Fibroblast of upper back skin (primary cell): ENCODE measurements around the gene ETV2.
A peak's percentile ranks its signal among the peaks of the same experiment; 100 is the strongest.
"Not testable (repeated sequence)": the region's sequence is repeated elsewhere in the genome, so short reads cannot be mapped to it uniquely, and the experiment has no call there.

Experiments
- DNase-seq: peaks from one replicate; pipeline ENCODE4 v3.0.0-alpha.2; 2013

The ETV2 gene, protein sequence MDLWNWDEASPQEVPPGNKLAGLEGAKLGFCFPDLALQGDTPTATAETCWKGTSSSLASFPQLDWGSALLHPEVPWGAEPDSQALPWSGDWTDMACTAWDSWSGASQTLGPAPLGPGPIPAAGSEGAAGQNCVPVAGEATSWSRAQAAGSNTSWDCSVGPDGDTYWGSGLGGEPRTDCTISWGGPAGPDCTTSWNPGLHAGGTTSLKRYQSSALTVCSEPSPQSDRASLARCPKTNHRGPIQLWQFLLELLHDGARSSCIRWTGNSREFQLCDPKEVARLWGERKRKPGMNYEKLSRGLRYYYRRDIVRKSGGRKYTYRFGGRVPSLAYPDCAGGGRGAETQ

DNA sequence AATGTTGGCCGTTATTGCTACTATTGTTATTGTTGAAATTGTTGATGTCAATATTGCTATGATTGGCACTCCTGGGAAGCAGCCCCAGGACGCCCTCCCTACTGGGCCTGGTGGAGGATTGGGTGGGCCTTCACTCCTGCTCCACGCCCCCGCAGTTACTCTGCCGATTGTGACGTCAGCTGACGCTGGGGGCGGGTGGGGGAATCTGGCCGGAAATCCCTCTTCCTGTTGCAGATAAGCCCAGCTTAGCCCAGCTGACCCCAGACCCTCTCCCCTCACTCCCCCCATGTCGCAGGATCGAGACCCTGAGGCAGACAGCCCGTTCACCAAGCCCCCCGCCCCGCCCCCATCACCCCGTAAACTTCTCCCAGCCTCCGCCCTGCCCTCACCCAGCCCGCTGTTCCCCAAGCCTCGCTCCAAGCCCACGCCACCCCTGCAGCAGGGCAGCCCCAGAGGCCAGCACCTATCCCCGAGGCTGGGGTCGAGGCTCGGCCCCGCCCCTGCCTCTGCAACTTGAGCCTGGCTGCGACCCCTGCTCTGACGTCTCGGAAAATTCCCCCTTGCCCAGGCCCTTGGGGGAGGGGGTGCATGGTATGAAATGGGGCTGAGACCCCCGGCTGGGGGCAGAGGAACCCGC is at the start of gene ETV2:
Gene ETV2 (plus strand): TSS at position 231 of the 637 bp plus-strand sequence. CDS start 716 bp downstream, outside the sequence.
- DNase-seq = peak; percentile 25

GRCh38 chr19:35592226-35592625 is 49.3 kb upstream of the ETV2 start:
- peak; percentile 11 for DNase-seq

- DNase-seq = not testable (repeated sequence)
Observed at GRCh38 chr19:35595026-35595425, 46.5 kb upstream of the ETV2 start.

GRCh38 chr19:35595928-35596327 is 45.6 kb upstream of the ETV2 start:
- no peak for DNase-seq

GRCh38 chr19:35596366-35596999 is 45.1 kb upstream of the ETV2 start:
- no peak for DNase-seq

- no peak for DNase-seq
Observed at GRCh38 chr19:35601971-35602370, 39.6 kb upstream of the ETV2 start.

DNA sequence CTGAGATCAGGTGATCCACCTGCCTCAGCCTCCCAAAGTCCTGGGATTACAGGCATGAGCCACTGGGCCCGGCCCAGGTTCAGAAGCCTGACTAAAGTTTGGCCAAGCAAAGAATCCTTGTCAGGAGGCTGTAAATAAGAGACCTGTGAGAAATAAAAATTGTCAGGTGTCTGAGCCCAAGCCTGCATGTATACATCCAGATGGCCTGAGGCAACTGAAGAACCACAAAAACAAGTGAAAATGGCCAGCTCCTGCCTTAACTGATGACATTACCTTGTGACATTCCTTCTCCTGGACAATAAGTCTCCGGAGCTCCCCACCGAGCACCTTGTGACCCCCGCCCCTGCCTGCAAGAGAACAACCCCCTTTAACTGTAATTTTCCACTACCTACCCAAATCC is 37.1 kb upstream of the ETV2 start:
- DNase-seq = not testable (repeated sequence)

DNA sequence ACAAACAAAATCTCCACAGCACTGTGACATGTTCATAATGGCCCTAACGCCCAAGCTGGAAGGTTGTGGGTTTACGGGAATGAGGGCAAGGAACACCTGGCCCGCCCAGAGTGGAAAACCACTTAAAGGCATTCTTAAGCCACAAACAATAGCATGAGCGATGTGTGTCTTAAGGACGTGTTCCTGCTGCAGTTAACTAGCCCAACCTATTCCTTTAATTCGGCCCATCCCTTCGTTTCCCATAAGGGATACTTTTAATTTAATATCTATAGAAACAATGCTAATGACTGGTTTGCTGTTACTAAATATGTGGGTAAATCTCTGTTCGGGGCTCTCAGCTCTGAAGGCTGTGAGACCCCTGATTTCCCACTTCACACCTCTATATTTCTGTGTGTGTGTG is 34.4 kb upstream of the ETV2 start:
- DNase-seq = not testable (repeated sequence)

DNA sequence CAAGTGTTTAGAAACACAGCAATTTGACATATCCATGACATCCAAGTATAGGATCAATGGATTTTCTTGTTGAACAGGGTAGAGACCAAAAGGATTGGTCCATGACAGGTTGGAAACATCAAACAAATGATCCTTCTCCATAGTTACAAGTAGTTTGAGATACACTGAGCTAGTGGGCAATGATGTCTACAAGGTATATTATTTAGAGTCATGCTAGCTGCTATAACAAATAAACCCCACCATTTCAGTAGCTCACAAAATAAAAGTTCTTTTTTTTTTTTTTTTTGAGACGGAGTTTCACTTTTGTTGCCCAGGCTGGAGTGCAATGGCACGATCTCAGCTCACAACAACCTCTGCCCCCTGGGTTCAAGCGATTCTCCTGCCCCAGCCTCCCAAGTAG is 33.9 kb upstream of the ETV2 start:
- DNase-seq = no peak

DNA sequence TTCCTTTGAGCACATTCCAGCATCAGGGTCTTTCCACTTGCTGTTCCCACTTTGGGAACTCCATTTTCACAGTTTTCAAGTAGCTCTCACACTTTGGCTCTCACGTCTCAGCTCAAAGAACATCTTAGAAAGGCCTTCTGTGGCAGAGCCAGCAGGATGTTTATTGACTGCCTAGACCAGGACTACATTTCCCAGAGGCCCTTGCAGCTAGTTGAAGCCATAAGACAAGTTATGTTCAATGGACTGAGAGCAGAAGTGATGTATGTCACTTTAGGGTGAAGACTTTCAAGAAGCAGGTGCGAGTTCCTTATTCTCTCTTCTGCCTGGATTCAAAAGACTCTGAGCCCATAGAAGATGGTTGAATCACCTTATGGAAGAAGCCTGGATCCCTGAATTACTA is 33.3 kb upstream of the ETV2 start:
- no peak for DNase-seq

GRCh38 chr19:35609851-35610353 is 31.6 kb upstream of the ETV2 start:
- no peak for DNase-seq

- DNase-seq = no peak
Observed at GRCh38 chr19:35612224-35612558, 29.4 kb upstream of the ETV2 start.

DNA sequence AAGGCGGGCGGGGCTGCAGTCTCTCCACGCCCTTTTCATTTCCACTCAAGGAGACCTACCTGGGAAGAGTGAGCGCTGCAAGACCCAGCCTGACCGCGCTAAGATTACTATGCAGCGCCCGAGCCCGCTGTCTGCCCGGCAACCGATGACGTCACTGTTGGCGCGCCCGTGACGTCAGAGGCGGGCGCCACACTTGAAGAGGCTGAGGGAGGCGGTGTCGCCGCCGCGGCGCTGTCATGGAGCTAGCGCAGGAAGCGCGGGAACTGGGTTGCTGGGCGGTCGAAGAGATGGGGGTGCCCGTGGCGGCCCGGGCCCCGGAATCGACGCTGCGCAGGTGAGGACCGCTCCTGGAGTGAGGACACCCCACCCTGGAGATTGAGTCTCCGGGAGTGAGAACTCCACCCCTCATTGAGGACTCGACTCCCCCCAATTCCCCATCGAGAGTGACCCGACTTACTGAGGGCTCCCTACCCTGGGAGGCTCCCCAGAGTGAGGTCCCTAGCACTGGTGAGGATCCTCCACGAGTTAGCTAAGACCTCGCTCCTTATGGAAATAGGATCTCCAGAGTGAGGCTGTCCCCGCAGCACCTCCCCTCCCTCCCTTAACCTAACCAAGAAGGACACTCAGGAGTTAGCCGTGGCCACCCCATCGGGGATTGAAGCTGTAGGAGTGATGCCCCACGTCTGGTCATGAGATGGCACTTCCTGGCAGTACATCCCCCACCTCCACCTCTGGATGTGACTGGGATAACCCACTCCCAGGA is 28.8 kb upstream of the ETV2 start, which contains the start of gene HAUS5:
Gene HAUS5 (plus strand): TSS at position 177 of the 763 bp plus-strand sequence. CDS start 60 bp downstream, at position 237.
- DNase-seq = peak; percentile 89

GRCh38 chr19:35613574-35613973 is 28.0 kb upstream of the ETV2 start:
- DNase-seq = no peak

DNA sequence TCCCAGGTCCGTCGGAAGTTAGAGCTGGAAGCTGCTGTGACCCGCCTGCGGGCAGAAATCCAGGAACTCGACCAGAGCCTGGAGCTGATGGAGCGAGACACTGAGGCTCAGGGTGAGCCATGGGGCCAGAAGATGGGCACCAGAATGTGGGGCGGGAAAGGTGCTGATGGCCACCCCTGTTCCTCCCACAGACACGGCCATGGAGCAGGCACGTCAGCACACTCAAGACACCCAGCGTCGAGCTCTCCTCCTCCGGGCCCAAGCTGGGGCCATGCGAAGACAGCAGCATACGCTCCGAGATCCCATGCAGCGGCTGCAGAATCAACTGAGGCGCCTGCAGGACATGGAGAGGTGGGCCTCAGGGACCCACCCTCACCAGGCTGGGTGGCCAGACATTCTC is 26.5 kb upstream of the ETV2 start:
- no peak for DNase-seq

DNA sequence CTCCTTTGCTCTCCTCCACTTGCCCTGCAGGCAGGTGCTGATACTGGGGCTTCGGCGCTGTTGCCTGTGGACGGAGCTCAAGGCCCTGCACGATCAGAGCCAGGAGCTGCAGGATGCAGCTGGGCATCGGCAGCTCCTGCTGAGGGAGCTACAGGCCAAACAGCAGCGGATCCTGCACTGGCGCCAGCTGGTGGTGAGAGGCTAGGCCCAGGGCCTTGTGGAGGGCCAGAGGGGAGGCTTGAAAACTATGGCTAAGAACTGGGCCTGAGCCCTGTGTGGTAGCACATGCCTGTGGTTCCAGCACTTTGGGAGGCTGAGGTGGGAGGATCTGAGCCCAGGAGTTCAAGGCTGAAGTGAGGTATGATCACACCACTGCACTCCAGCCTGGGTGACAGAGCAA is 22.7 kb upstream of the ETV2 start:
- no peak for DNase-seq

GRCh38 chr19:35619290-35619923 is 22.1 kb upstream of the ETV2 start:
- no peak for DNase-seq

GRCh38 chr19:35620001-35620400 is 21.5 kb upstream of the ETV2 start:
- DNase-seq = no peak

GRCh38 chr19:35621708-35622107 is 19.8 kb upstream of the ETV2 start:
- DNase-seq = no peak

DNA sequence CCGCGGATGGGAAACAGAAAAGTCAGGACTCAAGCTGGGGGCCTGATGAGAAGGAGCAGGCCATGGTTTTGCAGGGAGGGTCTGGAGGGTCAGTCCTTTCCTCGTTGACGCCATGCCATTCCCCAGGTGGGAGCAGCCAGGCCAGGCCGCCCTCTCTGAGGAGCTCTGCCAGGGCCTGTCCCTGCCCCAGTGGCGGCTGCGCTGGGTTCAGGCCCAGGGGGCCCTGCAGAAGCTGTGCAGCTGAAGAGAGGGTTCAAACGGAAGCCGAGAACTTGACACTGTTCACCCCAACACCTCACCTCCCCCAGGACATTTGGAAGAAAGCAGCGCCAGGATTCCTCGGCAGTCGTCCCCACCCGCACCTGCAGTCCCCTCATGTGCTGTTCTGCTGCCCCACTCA is 18.8 kb upstream of the ETV2 start:
- DNase-seq = no peak

GRCh38 chr19:35623327-35624010 is 18.1 kb upstream of the ETV2 start:
- DNase-seq = no peak

GRCh38 chr19:35628264-35628564 is 13.3 kb upstream of the ETV2 start:
- no peak for DNase-seq
